Motor neuron (in vitro differentiated cells): ENCODE measurements around the gene SASH1. TPM values are rescaled to one million over a fixed set of nuclear protein-coding genes. Genes with fewer than 3 reads are reported as not detected.

Experiments
- ATAC-seq, 8 experiments: fragments of 200-7000 bp; cut with Tn5 transposase; replicated peaks in 6 of 8; 2 replicates each; pipeline ENCODE4 v1.8.0; 2021; ENCODE audit warnings: mild to moderate bottlenecking in 8 of 8, moderate library complexity in 8 of 8
- H3K27ac ChIP-seq, 2 donors: fragments of 250-450 bp; sonication (Bioruptor Pico); 2 replicates each; pipeline ENCODE4 v1.9.0; 2021; ENCODE audit warnings: antibody characterized with exemption in 2 of 2, mild to moderate bottlenecking in 2 of 2, moderate library complexity in 1 of 2
- H3K4me1 ChIP-seq, 2 donors: fragments of 250-450 bp; sonication (Bioruptor Pico); replicated peaks in 1 of 2; 2 replicates each; pipeline ENCODE4 v1.6.1; 2021; ENCODE audit warnings: antibody characterized with exemption in 2 of 2, mild to moderate bottlenecking in 2 of 2, moderate library complexity in 1 of 2
- H3K4me3 ChIP-seq, 5 donors: fragments of 250-450 bp; sonication (Bioruptor Pico); 2 replicates each; pipeline ENCODE4 v1.9.0; 2021; ENCODE audit warnings: antibody characterized with exemption in 5 of 5, mild to moderate bottlenecking in 5 of 5, moderate library complexity in 4 of 5
- WGBS, 10 experiments: fragments of 450-650 bp; shearing (Covaris generic); methylation state at CpG; one replicate each; pipeline ENCODE4 v1.0.0; 2022; 5-methylcytosine and 5-hydroxymethylcytosine counted together
- in situ Hi-C, 9 experiments: fragments of 400-800 bp; cut with MboI; loops; one replicate each; pipeline ENCODE4 v1.15.0; 2021; ENCODE audit warnings: low sequenced_read_pairs in 9 of 9, low pct_unique_long_range_greater_than_20kb in 2 of 9; ENCODE audit not compliant: unreplicated experiment in 9 of 9
- total RNA-seq, 8 experiments: library from RNA; unstranded; fragments of 300-600 nt; gene quantifications; 2 replicates each; pipeline versions ENCODE4 v1.2.3 to v1.2.4, GENCODE V29; 2022

The SASH1 gene
- 100 to 1,000 TPM in 1 of 8 experiments, 10 to 100 TPM in 4, 1 to 10 TPM in 3; 7.8 to 139 (median 18.4) TPM for total RNA-seq

GRCh38 chr6:148342350-148343046 lies at the start of gene SASH1:
SASH1 (plus strand) TSS chr6:148342838; CDS start chr6:148343068, 230 bp downstream.
- in situ Hi-C loops = no loop called here
- H3K4me1 ChIP-seq = peaks cover 3 to 30% of the 10 kb centered on the region in 2 donors
- WGBS, 10 experiments = 0 to 7% (median 1%) methylated on average over 2 to 19 of the region's 67 CpGs; no CpG with 5 or more reads in 2 of the 10 experiments

GRCh38 chr6:148293181-148293995 lies 49.2 kb upstream of the SASH1 start:
- in situ Hi-C loops = no loop called here
- no peaks in the 10 kb centered on the region for H3K4me1 ChIP-seq
- no peak overlapping the region for H3K4me3 ChIP-seq
- ATAC-seq = no peak
- WGBS, 10 experiments = 60 to 100% (median 89%) methylated on average over 1 to 5 of the region's 9 CpGs; no CpG with 5 or more reads in 2 of the 10 experiments
- H3K27ac ChIP-seq = no peak overlapping the region

More at GRCh38 chr6:148342350-148343046, at the start of gene SASH1:
- peak within 1 kb of the TSS; percentile 46 to 89 (median 70) for H3K4me3 ChIP-seq
- peak within 1 kb of the TSS; percentile 83 to 99 for H3K27ac ChIP-seq
- ATAC-seq = peak; percentile 81 to 94 (median 90)

- H3K4me1 ChIP-seq = no peaks in the 10 kb centered on the region
- ATAC-seq = no peak
- in situ Hi-C loops = no loop called here
- H3K4me3 ChIP-seq = no peak overlapping the region
- WGBS, 10 experiments = 87 to 100% (median 97%) methylated on average over 1 to 6 of the region's 7 CpGs; no CpG with 5 or more reads in 2 of the 10 experiments
- H3K27ac ChIP-seq = no peak overlapping the region
Observed at GRCh38 chr6:148294059-148294458, 48.6 kb upstream of the SASH1 start.

- in situ Hi-C loops = no loop called here
- H3K27ac ChIP-seq = no peak overlapping the region
- WGBS, 10 experiments = 7 to 90% (median 57%) methylated on average over 1 to 7 of the region's 7 CpGs
- H3K4me1 ChIP-seq = no peaks in the 10 kb centered on the region
- ATAC-seq = no peak
- no peak overlapping the region for H3K4me3 ChIP-seq
Observed at GRCh38 chr6:148295261-148295887, 47.3 kb upstream of the SASH1 start.

GRCh38 chr6:148296771-148297170 lies 45.9 kb upstream of the SASH1 start:
- in situ Hi-C loops = no loop called here
- H3K4me3 ChIP-seq = no peak overlapping the region
- peak in 1 of 8 experiments; percentile 73 for ATAC-seq
- H3K4me1 ChIP-seq = no peaks in the 10 kb centered on the region
- no peak overlapping the region for H3K27ac ChIP-seq
- 17 to 67% (median 20%) methylated on average over 1 of the region's 1 CpG; no CpG with 5 or more reads in 1 of the 10 experiments for WGBS, 10 experiments

- ATAC-seq = no peak
- Histone ChIP-seq H3K4me3 (no peak overlapping the region), H3K27ac (no peak overlapping the region), H3K4me1 (no peaks in the 10 kb centered on the region)
- in situ Hi-C loops = no loop called here
Observed at GRCh38 chr6:148298683-148299082, 44.0 kb upstream of the SASH1 start.

- ATAC-seq = no peak
- 94 to 100% (median 98%) methylated on average over 2 to 5 of the region's 5 CpGs; no CpG with 5 or more reads in 1 of the 10 experiments for WGBS, 10 experiments
- Histone ChIP-seq H3K4me1 (no peaks in the 10 kb centered on the region), H3K27ac (no peak overlapping the region), H3K4me3 (no peak overlapping the region)
- in situ Hi-C loops = no loop called here
Observed at GRCh38 chr6:148303616-148304015, 39.0 kb upstream of the SASH1 start.

GRCh38 chr6:148304976-148305375 lies 37.7 kb upstream of the SASH1 start:
- Histone ChIP-seq H3K27ac (no peak overlapping the region), H3K4me1 (no peaks in the 10 kb centered on the region), H3K4me3 (no peak overlapping the region)
- no peak for ATAC-seq
- WGBS, 10 experiments = 60 to 100% (median 81%) methylated on average over 2 to 7 of the region's 7 CpGs; no CpG with 5 or more reads in 1 of the 10 experiments
- in situ Hi-C loops = no loop called here

GRCh38 chr6:148306286-148306685 lies 36.4 kb upstream of the SASH1 start:
- in situ Hi-C loops = no loop called here
- Histone ChIP-seq H3K4me1 (no peaks in the 10 kb centered on the region), H3K4me3 (no peak overlapping the region), H3K27ac (no peak overlapping the region)
- no peak for ATAC-seq
- 73 to 100% (median 90%) methylated on average over 1 to 2 of the region's 2 CpGs; no CpG with 5 or more reads in 6 of the 10 experiments for WGBS, 10 experiments

- no peaks in the 10 kb centered on the region for H3K4me1 ChIP-seq
- no peak overlapping the region for H3K27ac ChIP-seq
- in situ Hi-C loops = no loop called here
- H3K4me3 ChIP-seq = no peak overlapping the region
- ATAC-seq = peak in 3 of 8 experiments; percentile 39 to 56 (median 46)
- WGBS, 10 experiments = 50 to 100% (median 83%) methylated on average over 1 to 2 of the region's 2 CpGs; no CpG with 5 or more reads in 3 of the 10 experiments
Observed at GRCh38 chr6:148307405-148307804, 35.2 kb upstream of the SASH1 start.

GRCh38 chr6:148309301-148309700 lies 33.3 kb upstream of the SASH1 start:
- no peaks in the 10 kb centered on the region for H3K4me1 ChIP-seq
- peak in 2 of 8 experiments; percentile 21 to 37 for ATAC-seq
- in situ Hi-C loops = no loop called here
- no peak overlapping the region for H3K27ac ChIP-seq
- no peak overlapping the region for H3K4me3 ChIP-seq

GRCh38 chr6:148311966-148312669 lies 30.5 kb upstream of the SASH1 start:
- in situ Hi-C loops = no loop called here
- ATAC-seq = peak in 2 of 8 experiments; percentile 25 to 41
- no peak overlapping the region for H3K4me3 ChIP-seq
- no peak overlapping the region for H3K27ac ChIP-seq
- 50 to 100% (median 84%) methylated on average over 1 to 3 of the region's 3 CpGs; no CpG with 5 or more reads in 2 of the 10 experiments for WGBS, 10 experiments
- H3K4me1 ChIP-seq = no peaks in the 10 kb centered on the region
